Ureter (tissue), 1 donor: ENCODE measurements around the gene RAPGEFL1. TPM values are rescaled to one million over a fixed set of nuclear protein-coding genes. Genes with fewer than 3 reads are reported as not detected.
"Not testable (repeated sequence)": the region's sequence is repeated elsewhere in the genome, so short reads cannot be mapped to it uniquely, and the experiment has no call there.

Experiments used
- DNase-seq: peaks from one replicate; pipeline ENCODE4 v3.0.0-alpha.2; 2020; ENCODE audit warnings: low spot score
- total RNA-seq: library from RNA; stranded (reverse); gene quantifications from one replicate; pipeline ENCODE4 v1.2.4, GENCODE V29; 2023
- donor health status: DM: yes; HTN: yes; CAD: no.

The RAPGEFL1 gene
- total RNA-seq, 1 donor from 2014 or later: 138 TPM

- DNase-seq: no peak
These were observed 32.3 kb downstream of the RAPGEFL1 start for GRCh38 chr17:40209404-40210093.

- DNase-seq: not testable (repeated sequence)
These were observed 36.6 kb downstream of the RAPGEFL1 start for GRCh38 chr17:40213914-40214313.

- DNase-seq: no peak
These were observed 40.9 kb downstream of the RAPGEFL1 start for GRCh38 chr17:40218006-40218739.

GRCh38 chr17:40218740-40219593 is 41.7 kb downstream of the RAPGEFL1 start, which contains the start of gene WIPF2:
TSS of gene WIPF2 (plus strand) at chr17:40219304. CDS start at chr17:40256460, 37,156 bp downstream.
- peak; percentile 98 for DNase-seq

- no peak for DNase-seq
These were observed 42.5 kb downstream of the RAPGEFL1 start for GRCh38 chr17:40219594-40220338.

GRCh38 chr17:40224718-40225550 is 47.7 kb downstream of the RAPGEFL1 start:
- no peak for DNase-seq

- DNase-seq: not testable (repeated sequence)
These were observed 51.9 kb downstream of the RAPGEFL1 start for GRCh38 chr17:40229146-40229545.

GRCh38 chr17:40230670-40231069 is 53.4 kb downstream of the RAPGEFL1 start:
- no peak for DNase-seq

GRCh38 chr17:40231928-40232327 is 54.7 kb downstream of the RAPGEFL1 start:
- not testable (repeated sequence) for DNase-seq

GRCh38 chr17:40241252-40241834 is 64.1 kb downstream of the RAPGEFL1 start:
- DNase-seq: no peak

GRCh38 chr17:40242774-40243173 is 65.5 kb downstream of the RAPGEFL1 start:
- DNase-seq: no peak

- DNase-seq: no peak
These were observed 66.5 kb downstream of the RAPGEFL1 start for GRCh38 chr17:40243761-40244160.

- DNase-seq: no peak
These were observed 67.0 kb downstream of the RAPGEFL1 start for GRCh38 chr17:40244255-40244654.

Other genes starting within 250 kb of the RAPGEFL1 start
- gene ORMDL3, start 249.9 kb upstream of the RAPGEFL1 start, total RNA-seq: 147 TPM
- gene LRRC3C, start 249.7 kb upstream of the RAPGEFL1 start, total RNA-seq: not detected
- 2.4 TPM for gene GSDMA, start 214.5 kb upstream of the RAPGEFL1 start, total RNA-seq
- gene PSMD3, start 196.7 kb upstream of the RAPGEFL1 start, total RNA-seq: 99.3 TPM
- gene CSF3, start 162.0 kb upstream of the RAPGEFL1 start, total RNA-seq: 1.0 TPM
- gene MED24, start 123.1 kb upstream of the RAPGEFL1 start, total RNA-seq: 87.9 TPM
- gene THRA, start 114.5 kb upstream of the RAPGEFL1 start, total RNA-seq: 54.7 TPM
- gene NR1D1, start 76.9 kb upstream of the RAPGEFL1 start, total RNA-seq: 26.0 TPM
- 91.3 TPM for gene MSL1, start 55.5 kb upstream of the RAPGEFL1 start, total RNA-seq
- 121 TPM for gene CASC3, start 36.9 kb upstream of the RAPGEFL1 start, total RNA-seq
- gene WIPF2, start 41.8 kb downstream of the RAPGEFL1 start, total RNA-seq: 39.6 TPM
- gene CDC6, start 110.4 kb downstream of the RAPGEFL1 start, total RNA-seq: 3.1 TPM
- 34.9 TPM for gene RARA, start 131.7 kb downstream of the RAPGEFL1 start, total RNA-seq
- 2.0 TPM for gene GJD3, start 187.3 kb downstream of the RAPGEFL1 start, total RNA-seq
- gene TOP2A, start 240.4 kb downstream of the RAPGEFL1 start, total RNA-seq: 2.9 TPM